ENCODE measurements around the gene KHDC3L.

Gene KHDC3L

GRCh38 chr6:73362358-73362757 lies at the start of gene KHDC3L:
TSS of gene KHDC3L (plus strand) at chr6:73362658. CDS start at chr6:73362730, 72 bp downstream.
- DNase-seq = no peak

DNA sequence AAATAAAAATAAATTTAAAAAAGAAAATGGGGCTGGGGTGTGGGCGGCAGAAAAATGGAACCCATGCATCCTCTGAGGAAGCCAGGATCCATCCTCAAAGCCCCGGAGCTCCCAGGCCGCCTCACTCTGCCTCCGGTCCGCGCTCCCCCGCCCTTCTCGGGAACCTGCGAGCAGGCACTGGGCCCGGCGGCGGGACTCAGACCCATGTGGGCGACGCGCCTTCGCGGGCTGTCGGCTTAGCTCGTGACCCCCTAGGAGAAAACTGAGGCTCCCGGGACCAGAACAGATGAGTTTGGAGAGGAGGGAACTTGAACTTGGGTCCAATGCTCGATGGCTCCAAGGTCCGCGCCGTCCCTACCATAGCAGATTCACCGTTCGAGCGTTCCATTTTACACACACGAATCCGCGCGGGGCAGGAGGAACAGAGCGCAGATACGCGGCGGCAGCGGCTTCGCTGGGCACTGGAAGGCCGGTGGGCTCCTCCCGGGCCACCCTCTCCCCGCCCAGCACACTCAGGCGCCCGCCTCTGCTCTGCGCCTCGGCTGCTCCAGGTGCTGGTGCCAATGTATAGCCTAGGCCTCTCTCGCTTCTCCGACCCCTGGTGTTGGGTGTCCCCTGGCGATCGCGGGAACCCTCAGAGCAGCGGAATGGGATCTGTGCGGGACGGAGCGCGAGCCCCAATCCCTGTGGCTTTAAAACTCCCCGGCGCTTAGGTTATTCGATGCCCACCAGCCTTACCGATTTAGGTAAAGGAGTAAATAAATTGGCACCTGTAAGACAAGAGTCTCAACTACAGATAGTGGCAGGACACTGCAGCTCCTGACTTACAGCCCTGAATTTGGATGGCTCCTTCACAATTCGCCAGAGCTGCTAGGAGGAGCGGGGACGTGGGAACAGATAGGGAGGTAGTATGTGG lies 47.6 kb upstream of the KHDC3L start:
- DNase-seq = no peak

- DNase-seq = no peak
Measured at GRCh38 chr6:73323323-73323722, 39.1 kb upstream of the KHDC3L start.

GRCh38 chr6:73325656-73326055 lies 36.8 kb upstream of the KHDC3L start:
- no peak for DNase-seq

- no peak for DNase-seq
Measured at GRCh38 chr6:73328790-73329189, 33.7 kb upstream of the KHDC3L start.

DNA sequence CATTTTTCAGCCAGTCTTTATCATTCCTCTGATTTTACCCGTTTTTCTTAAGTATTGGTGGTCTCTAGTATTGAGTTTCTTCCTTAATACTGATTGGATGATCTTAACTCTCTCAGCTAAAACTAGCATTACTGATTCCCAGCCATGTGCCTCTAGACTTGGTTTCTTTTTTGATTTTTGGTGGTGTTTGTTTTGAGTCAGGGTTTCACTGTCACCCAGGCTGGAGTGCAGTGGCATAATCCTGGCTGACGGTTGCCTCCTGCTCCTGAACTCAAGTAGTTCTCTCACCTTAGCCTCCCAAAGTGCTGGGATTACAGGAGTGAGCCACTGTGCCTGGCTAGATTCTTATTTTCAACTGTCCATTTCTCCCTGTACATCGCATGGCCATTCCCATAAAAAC lies 33.3 kb upstream of the KHDC3L start:
- DNase-seq = no peak

- no peak for DNase-seq
Measured at GRCh38 chr6:73339340-73339739, 23.1 kb upstream of the KHDC3L start.

DNA sequence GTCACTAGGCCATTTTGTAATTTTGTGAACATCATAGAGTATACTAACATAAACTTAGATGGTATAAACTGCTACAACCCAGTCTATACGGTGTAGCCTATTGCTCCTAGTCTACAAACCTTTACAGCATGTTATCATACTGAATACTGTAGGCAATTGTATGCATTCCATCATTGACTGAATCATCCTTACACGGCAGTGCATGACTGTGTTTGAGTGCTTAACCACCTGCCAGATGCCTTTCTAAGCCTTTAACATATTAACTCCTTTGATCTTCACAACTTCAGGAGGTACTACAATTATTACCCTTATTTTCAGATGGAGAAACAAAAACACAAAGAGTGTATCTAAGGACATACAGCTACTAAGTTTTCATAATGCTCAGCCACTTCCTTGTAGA lies 22.4 kb upstream of the KHDC3L start:
- DNase-seq = no peak

DNA sequence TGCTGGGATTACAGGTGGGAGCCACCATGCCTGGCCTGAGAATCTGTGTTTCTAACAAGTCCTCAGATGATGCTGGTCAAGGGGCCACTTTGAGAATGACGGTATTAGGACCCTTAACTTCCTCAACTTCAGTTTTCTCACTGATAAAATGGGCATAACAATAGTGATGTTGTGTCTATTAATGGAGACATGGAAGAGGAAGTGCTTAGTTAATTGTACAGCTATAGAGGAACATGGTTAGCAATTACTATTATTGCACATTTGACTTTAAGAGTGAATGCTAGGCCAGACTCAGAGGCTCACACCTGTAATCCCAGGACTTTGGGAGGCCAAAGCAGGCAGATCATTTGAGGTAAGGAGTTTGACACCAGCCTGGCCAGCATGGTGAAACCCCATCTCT lies 21.1 kb upstream of the KHDC3L start:
- no peak for DNase-seq

DNA sequence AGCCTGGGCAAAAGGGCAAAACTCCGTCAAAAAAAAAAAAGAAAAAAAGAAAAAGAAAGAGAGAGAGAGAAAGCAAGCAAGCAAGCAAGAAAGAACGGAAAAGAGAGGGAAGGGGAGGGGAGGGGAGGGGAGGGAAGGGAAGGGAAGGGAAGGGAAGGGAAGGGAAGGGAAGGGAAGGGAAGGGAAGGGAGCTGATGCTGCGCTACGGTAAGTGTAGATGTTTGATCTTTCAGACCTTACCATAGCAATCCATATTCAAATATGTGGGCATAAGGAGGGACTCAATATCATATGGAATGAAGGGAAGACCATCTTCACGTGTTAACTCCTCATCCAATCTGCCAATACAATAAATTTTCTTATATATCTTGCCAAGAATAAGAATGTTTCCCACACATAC lies 20.3 kb upstream of the KHDC3L start:
- no peak for DNase-seq

DNA sequence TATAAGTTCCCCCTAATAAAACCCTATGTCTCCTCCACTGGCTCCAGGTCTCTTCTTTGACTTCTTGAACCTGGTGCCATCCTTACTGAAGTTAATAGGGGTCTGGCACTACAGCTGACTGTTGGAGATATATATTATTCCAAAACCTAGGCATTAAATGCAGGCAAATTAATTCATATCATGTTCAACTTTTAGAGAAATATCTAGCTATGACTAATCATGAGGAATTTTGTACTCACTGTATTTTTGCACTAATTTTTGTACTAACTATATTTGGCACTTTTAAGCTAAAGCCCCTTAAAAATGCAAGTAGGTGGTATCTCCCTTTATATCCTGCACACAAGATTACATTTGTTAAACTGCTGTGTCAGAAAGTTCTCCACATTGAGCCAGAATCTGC lies 19.3 kb upstream of the KHDC3L start:
- DNase-seq = no peak

- no peak for DNase-seq
Measured at GRCh38 chr6:73348550-73349204, 13.8 kb upstream of the KHDC3L start.

DNA sequence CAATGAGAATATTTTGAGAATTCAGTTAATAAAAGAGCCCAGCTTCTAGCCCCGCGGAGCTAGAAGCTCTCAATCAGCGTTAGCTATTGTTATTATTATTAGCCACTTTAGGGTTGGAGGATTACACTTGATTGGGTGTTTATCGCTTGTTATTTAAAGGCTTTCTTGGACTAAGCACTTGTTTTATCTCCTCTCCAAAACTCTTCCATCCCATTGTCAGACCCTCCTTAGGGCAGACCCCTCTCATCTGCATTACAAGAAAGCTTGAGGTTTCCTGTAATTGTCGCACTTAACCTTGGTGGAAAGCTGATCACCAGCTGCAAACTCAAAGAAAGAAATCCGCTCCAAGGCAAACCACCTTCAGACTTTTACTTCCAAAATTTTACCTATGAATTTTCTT lies 13.1 kb upstream of the KHDC3L start:
- DNase-seq = no peak

- no peak for DNase-seq
Measured at GRCh38 chr6:73353636-73354593, 8.5 kb upstream of the KHDC3L start, which contains the start of gene DPPA5. TSS of gene DPPA5 (minus strand) at chr6:73354276. CDS start at chr6:73354225, 51 bp downstream.

GRCh38 chr6:73362869-73363536 lies 545 bp downstream of the KHDC3L start:
- no peak for DNase-seq

- no peak for DNase-seq
Measured at GRCh38 chr6:73363537-73363875, 1.0 kb downstream of the KHDC3L start.

DNA sequence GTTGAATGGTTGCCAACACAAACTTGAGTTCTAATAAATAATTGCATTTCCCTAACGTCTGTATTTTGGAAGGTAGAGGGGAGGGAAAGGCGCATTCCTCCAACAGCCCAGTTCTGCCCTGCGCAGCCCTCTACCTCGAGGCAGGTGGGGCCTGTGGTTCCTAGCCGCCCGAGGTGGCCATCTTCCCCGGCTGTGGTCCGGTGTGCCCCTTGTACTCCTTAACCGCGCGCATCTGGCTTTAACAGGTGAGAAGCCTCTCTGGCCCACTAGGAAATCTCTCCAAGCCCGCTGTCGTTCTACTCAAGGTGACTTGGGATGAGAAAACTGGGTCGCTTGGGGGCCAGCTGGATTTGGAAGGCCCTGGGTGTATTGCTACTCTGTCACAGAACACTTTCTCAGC lies 1.7 kb downstream of the KHDC3L start:
- no peak for DNase-seq

GRCh38 chr6:73364549-73364948 lies 2.1 kb downstream of the KHDC3L start:
- DNase-seq = no peak

DNA sequence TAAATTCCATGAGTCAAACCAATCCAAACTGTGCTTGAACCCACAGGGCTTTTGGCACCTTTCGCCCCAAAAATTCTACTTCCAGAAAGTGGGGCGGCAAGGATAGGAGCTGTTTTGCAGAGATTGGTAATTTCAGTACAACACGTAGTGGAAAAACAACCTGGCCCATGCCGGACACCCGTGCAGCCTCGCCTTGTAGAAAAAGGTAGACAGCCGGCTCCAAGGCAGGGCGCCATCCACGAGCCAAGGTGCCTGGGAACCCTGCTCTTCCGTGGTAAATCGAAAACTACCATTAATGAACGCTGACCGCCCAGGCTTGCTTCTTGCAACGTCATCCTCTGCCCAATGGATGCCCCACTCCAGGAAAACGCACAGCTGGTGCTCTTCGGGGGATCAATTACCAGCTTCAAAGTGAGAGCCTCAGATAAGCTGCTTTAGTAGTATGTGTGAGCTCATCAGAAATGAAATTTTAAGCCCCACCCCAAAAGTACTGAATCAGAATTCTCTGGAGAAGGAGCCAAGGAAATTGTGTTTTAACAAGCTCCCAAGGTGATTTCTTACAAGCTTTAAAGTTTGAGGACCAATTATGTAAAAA lies 5.4 kb downstream of the KHDC3L start:
- DNase-seq = no peak

DNA sequence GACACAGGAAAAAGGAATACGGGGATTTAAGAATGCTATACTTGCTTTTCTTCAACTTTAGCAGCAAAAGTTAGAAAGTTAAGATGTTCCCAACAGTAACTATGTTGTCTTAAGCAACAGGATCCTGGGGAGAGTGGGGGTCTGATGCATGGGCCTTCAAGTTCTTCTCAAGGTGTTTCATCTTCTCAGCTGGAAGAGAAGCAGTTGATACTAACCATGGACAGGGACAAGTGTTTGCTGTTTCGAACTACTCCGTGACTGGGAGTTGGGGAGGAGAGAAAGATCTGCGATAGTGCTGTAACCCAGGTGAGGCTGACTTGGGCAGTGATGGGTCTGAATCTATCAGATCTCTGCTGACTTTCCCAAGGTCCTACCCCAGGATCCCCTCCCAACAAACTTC lies 6.2 kb downstream of the KHDC3L start:
- DNase-seq = no peak

DNA sequence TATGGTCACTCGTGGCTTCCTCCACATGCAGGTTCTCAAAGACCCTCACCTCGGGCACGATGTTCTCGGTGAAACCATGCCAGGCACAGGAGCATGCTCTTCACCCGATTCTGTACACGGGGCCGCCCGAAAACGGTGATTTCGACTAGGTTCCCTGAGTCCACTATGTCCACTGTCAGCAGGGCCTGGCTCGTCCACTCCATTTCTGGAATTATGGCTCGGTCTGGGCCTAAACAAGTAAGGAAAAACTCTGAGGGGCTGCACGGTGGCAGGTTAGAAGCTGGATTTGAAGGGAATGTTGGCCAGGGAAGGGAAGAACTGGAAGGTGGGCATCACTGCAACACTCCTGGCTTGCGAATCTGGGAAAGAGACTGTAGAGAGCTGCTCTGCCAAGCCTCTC lies 6.7 kb downstream of the KHDC3L start:
- no peak for DNase-seq

GRCh38 chr6:73369563-73369962 lies 7.1 kb downstream of the KHDC3L start, which contains the start of gene OOEP:
TSS of gene OOEP (minus strand) at chr6:73369897. CDS start at chr6:73369792, 105 bp downstream.
- no peak for DNase-seq

Measured in CD4-positive, alpha-beta T cell treated with Interleukin-17A for 4 hours (primary cell).